GM18507 (cell line): ENCODE measurements around the gene ATG5.

Experiments used
- DNase-seq: peaks from one replicate; pipeline ENCODE4 v3.0.0; 2011; ENCODE audit warnings: low read depth; ENCODE audit not compliant: insufficient read length; ENCODE audit errors: extremely low spot score
- FAIRE-seq: peaks from 2 replicates; lab custom pipeline; 2011; peaks lifted over from hg19 to GRCh38; lab: Jason Lieb, UNC

Gene ATG5

GRCh38 chr6:106325336-106326178 is at the start of gene ATG5:
Gene ATG5, minus strand, starts transcription at chr6:106325760. Its CDS starts 9,552 bp downstream, at chr6:106316208.
- DNase-seq, result peak; percentile 98
- peak; percentile 99 for FAIRE-seq

DNA sequence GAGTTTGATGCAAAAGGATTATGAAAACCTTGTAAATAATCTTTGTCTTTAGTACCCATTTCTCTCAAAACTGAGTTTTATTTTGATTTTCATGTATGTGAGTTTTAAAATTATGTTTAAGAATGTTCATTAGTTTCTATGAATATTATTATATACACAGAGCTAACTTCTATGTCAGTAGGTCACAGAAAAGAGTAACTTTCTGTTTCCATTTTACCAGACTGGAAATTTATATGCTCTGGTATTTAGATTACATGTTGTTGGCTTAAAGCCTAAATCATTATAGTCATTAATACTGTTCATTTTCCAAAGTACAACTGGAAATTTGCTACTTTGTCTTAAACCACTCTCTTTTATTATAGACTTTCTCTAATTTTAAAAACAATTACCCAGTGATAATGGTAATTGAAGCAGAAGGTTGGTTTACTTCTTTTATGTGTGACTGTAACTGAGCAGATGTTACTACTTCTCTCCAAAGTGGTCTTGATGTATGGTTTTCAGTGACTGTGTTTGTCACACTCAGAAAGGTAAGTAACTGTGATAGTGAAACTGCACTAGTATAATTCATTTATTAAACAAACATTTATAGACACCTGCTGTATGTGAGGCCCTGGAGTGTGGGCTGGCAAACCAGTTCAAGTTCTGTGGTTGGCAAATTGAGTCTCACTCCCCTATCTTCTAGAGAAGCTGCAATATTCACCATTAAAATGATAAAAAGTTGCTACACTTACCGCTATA is 48.1 kb upstream of the ATG5 start:
- FAIRE-seq, result no peak
- no peak for DNase-seq

DNA sequence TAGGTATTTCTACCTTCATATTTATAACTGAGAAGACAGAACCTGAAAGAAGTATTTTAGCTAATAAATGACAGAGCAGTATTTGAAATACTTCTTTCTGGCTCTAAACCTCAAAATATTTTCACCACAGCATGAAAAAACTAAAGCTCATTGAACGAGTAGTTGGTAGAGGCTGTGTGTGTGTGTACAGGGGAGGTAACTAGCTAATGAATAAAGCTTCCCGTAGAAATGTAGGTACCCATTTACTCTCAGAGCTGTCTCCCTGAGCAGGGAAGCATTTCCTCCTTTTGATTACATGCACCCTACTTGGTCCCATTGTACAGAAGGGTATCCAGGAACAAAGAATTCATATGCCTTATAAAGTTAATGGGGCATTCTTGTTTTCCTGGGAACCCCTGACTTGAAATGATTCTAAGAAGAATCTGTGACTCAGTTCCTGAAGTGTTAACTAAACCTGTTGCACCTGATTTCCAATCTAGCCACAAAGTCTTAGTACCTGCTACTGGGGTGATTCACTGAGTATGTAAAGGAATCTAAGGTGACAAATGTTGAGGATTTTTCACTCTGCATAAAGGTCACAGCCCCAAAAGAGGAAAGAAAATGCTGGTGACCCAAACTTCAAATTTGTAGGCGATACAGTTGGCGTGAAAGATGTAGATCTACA is 47.4 kb upstream of the ATG5 start:
- FAIRE-seq, result no peak
- no peak for DNase-seq

DNA sequence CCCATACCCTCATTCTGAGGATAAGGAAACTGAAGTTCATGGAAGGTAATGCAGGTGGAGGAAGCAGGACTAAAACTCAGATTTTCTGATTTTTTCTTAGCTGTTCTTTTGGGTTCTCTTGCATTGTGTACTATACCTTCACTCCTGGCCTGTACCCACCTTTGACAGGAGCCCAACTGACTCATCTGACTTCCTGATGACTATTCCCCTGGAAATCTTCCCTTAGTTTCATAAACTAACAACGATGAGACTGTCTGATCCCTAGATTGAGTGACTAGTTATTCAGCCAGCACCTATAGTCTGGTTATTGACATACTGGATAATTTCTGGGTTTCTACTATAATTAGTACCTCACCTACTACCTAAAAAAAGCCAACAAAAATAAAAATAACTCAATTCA is 45.1 kb upstream of the ATG5 start:
- DNase-seq (no peak), FAIRE-seq (no peak)

- FAIRE-seq, result no peak
- no peak for DNase-seq
These were observed 44.2 kb upstream of the ATG5 start for GRCh38 chr6:106369739-106370138.

DNA sequence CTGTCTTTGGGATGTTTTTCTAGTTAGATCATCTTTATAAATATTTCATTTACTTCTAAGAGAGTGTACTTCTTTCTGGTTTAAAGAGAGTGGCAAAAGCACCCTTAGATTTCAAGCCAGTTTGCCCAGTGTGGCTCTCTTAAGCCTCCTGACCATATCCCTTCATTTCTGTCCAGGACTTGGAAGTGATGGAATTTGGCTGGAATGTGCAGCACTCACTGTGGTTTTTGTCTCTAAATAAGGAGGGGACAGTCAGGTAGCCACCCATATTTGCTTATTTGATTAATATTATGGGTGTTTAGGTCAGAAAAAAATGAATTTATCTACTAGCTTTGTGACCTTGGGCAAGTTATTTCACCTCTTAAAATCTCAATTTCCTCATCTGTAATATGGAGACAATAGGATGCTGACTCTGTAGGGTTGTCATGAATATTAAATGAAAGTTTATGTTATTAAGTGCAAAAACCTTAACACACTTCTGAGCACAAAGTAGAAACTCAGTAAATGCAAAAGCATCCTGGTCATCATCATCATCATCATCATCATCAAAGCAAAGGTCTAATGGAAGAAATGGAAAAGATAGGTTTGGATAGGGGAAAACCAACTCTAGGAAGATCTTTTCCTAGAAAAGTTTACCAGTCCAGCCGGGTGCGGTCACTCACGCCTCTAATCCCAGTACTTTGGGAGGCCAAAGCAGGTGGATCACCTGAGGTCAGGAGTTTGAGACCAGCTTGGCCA is 38.0 kb upstream of the ATG5 start:
- no peak for FAIRE-seq
- DNase-seq, result no peak

- no peak for DNase-seq
These were observed 35.5 kb upstream of the ATG5 start for GRCh38 chr6:106360989-106361430.

DNA sequence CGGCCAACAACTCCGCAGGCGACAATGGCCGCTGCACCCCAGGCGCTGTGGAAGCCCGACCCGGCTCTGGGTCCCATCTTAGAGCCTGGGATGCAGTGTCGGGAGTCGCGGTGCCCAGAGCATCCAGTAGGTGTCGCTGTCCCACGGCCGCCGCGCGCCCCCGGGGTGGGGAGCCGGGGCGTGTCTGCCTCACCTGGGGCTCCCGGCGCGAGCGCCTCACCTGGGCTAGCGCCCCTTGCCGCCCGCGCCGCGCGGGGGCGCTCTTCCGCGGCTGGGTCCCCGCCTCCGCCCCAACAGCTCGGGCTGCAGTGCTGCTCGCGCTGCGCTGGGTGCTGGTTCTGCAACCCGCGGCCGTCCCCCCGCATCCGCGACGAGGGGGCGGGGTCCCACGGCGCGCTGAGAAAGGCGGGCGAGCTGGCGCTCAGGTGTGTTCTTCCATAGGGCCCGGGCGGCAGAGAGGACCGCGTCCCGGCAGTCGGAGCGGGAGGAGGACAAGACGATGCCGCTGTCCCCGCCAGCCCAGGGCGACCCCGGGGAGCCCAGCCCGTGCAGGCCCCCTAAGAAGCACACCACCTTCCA is 34.9 kb upstream of the ATG5 start, which contains the start of gene CRYBG1:
Gene CRYBG1 (plus strand): TSS at position 308 of the 579 bp plus-strand sequence. CDS start 192 bp downstream, at position 500.
- DNase-seq (peak; percentile 42), FAIRE-seq (peak; percentile 12)

More at GRCh38 chr6:106360989-106361430, 35.5 kb upstream of the ATG5 start:
- FAIRE-seq, result no peak

DNA sequence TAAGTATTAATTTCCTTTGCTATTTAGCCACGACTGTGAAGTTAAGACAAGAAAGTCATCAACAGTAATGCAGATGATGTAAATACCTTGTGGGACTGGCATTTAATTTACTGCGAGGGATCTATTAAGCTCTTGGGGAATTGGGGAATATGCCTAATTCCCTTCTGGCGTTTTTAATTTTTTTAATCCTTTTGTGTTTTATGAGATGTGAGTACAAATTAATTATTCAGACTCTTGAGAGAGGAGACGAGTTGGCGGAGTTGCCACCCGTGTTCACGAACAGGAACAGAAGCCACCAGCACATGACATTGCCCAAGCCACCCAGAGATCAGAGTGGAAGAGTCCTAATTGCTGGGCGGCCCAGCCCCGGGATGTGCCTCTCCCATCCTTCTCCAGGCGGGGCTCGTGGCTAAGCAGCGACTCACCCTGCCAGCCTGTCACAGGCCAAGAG is 34.4 kb upstream of the ATG5 start:
- FAIRE-seq, result no peak
- no peak for DNase-seq

DNA sequence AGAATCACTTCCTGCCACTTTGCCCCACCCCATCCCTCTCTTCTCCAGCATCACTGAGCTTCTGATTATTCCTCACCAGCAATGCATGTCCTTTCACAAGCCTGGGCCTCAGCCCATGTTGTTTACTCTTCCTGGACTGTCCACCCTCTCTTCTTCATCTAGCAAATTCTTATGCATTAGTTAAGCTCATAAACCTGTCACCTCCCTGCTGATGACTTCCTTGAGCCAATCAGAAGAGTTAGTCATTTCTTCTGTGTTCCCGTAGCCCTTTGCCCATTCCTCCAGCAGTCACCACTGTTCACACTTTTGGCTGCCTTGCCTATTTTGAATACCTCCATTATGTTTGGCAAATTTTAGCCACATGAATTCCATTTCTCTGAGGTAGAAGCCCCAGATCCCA is 30.8 kb upstream of the ATG5 start:
- DNase-seq, result no peak
- FAIRE-seq, result no peak

DNA sequence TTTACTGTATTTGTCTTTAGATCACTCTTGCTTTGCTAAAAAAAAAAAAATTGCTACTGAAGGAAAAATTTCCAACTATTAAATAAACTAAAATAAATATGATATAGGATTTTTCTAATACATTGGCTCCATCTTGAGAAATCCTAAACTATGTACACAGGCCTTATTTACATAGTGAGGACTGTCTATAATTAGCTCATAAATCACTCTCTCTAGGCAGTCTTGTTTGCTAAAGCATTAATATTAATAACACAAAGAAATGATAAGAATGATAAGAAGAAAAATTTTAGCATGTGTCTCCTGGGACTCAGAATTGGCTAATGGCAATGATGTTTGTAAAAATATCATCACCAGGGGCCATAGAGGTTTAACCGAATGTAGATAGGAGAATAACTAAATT is 21.7 kb upstream of the ATG5 start:
- FAIRE-seq, result no peak
- no peak for DNase-seq

- DNase-seq (peak; percentile 26), FAIRE-seq (peak; percentile 76)
These were observed 13.9 kb upstream of the ATG5 start for GRCh38 chr6:106339334-106340029.

GRCh38 chr6:106334646-106335448 is 9.3 kb upstream of the ATG5 start:
- FAIRE-seq (peak; percentile 73), DNase-seq (peak; percentile 26)

DNA sequence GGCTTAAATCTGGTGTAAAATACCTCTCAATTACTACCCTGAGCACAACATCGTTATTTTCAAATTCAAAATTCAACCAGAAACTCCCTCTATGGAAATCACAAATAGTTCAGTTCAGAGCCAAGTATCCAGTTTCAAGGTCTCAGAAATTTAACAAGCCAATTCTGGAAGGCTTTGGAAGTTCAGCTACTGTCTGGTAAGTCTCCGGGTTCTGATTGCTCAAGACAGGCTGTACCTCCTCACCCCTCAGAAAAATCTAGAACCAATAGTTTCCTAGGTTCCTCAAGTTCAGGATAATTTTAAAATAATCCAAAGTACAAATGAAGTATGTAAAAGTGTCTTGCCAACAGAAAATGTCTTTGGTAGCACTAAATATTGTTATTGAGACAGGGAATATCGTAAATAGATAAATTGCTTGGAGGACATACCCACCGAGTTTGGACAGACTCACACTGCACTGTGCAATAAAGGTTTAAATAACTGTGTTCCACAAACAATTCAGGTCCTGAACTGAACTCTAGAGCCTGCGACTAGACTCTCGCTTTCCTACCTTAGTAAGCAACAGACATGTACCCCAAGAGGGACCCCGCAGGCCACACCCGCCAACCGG is 729 bp downstream of the ATG5 start:
- no peak for DNase-seq

DNA sequence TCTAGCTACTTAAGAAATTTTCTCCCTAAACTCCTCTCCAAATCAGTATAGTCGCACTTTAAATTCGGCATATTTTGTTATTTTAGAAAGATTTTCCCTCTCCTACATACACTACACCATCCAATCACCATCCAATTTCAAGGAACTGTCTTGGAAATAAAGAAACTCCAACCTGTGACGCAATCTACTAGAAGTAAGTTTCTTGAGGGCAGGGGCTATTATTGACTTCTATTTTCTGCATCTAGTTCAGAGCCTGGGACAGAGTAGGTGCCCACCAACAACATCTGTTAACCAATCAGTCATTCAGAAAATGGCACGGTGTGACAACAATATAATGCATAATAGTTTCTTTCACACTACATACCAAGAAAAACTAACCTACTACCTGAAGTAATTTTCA is 3.6 kb downstream of the ATG5 start:
- FAIRE-seq (no peak), DNase-seq (no peak)

More for the DNA sequence above, 729 bp downstream of the ATG5 start:
- no peak for FAIRE-seq

DNA sequence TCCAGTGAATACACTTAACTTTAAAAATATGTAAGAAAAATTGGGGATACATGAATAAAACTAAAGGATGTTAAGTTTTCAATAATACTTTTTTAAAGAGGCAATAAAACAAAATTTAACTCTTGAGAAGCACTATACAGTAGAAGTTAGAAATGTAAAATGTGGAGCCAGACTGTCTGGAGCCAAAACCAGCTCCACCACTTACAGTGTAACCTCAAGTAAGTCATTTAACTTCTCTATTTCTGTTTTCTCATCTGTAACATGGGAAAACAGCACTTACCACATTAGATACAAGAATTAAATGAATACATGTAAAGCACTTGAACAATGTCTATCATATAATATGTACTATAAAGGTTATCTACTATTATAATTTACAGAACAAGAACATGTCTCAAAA is 6.7 kb downstream of the ATG5 start:
- FAIRE-seq (no peak), DNase-seq (no peak)

DNA sequence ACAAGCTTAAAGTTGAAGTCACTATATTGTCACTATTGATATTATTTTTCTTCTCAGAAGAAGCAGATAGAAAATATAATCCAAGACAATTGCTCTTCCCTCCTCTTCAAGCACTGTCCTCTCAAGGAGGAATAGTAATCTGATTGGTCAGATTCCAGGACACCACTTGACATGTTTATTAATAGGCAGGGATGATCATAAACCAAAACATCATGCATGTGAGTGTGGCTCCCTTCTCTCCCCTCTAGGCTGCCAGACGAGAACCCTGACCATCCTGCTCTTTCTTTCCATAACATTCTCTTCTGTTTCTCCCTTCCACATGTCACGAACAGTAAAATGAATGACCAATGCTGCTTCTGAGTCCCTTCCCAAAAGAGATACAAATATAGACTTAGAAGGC is 7.5 kb downstream of the ATG5 start:
- DNase-seq, result no peak
- no peak for FAIRE-seq
